Islet of Langerhans (tissue), 1 donor: Measurements from ENCODE around the gene VTI1A.

Source experiments
- FAIRE-seq: peaks from one replicate; lab custom pipeline; 2011; peaks lifted over from hg19 to GRCh38; lab: Jason Lieb, UNC

The VTI1A gene

GRCh38 chr10:112639298-112639697, 192.3 kb downstream of the VTI1A start:
- no peak for FAIRE-seq

- no peak for FAIRE-seq
Measured at GRCh38 chr10:112640638-112641037, 193.6 kb downstream of the VTI1A start.

GRCh38 chr10:112643600-112644264, 196.7 kb downstream of the VTI1A start:
- no peak for FAIRE-seq

- no peak for FAIRE-seq
Measured at GRCh38 chr10:112644265-112644645, 197.2 kb downstream of the VTI1A start.

- no peak for FAIRE-seq
Measured at GRCh38 chr10:112649006-112649821, 202.2 kb downstream of the VTI1A start.

- no peak for FAIRE-seq
Measured at GRCh38 chr10:112649822-112650152, 202.8 kb downstream of the VTI1A start.

GRCh38 chr10:112650588-112651030, 203.6 kb downstream of the VTI1A start:
- FAIRE-seq: no peak

- no peak for FAIRE-seq
Measured at GRCh38 chr10:112653215-112653614, 206.2 kb downstream of the VTI1A start.

GRCh38 chr10:112653851-112654250, 206.8 kb downstream of the VTI1A start:
- no peak for FAIRE-seq

- FAIRE-seq: no peak
Measured at GRCh38 chr10:112654794-112655193, 207.8 kb downstream of the VTI1A start.

GRCh38 chr10:112655722-112656121, 208.7 kb downstream of the VTI1A start:
- no peak for FAIRE-seq

GRCh38 chr10:112658465-112658864, 211.4 kb downstream of the VTI1A start:
- no peak for FAIRE-seq

GRCh38 chr10:112658900-112659638, 212.1 kb downstream of the VTI1A start:
- no peak for FAIRE-seq

GRCh38 chr10:112663234-112664125, 216.5 kb downstream of the VTI1A start:
- FAIRE-seq: no peak

- no peak for FAIRE-seq
Measured at GRCh38 chr10:112666094-112666493, 219.1 kb downstream of the VTI1A start.

GRCh38 chr10:112669989-112670388, 223.0 kb downstream of the VTI1A start:
- FAIRE-seq: no peak

GRCh38 chr10:112671743-112672142, 224.7 kb downstream of the VTI1A start:
- FAIRE-seq: no peak

GRCh38 chr10:112672706-112673105, 225.7 kb downstream of the VTI1A start:
- FAIRE-seq: no peak

GRCh38 chr10:112675560-112676083, 228.6 kb downstream of the VTI1A start:
- no peak for FAIRE-seq

- FAIRE-seq: no peak
Measured at GRCh38 chr10:112677689-112678088, 230.7 kb downstream of the VTI1A start.

- FAIRE-seq: no peak
Measured at GRCh38 chr10:112678581-112678980, 231.6 kb downstream of the VTI1A start.

- FAIRE-seq: no peak
Measured at GRCh38 chr10:112678987-112679386, 232.0 kb downstream of the VTI1A start.
